ENCODE results near the gene ACCSL. TPM values are rescaled to one million over a fixed set of nuclear protein-coding genes. Genes with fewer than 3 reads are reported as not detected.

Gene ACCSL
- total and polyA plus RNA-seq, 8 donors = 0.13 to 0.47 (median 0.37) TPM; not detected in 2

- intact Hi-C loops (cut with DNase I) = no loop called here
- no peak for TF ChIP-seq CTCF (IDR thresholded peaks at IDR 0.05)
- no peak for ATAC-seq
These were observed 32.7 kb upstream of the ACCSL start for GRCh38 chr11:44014968-44015623.

GRCh38 chr11:44015624-44016007 is 32.2 kb upstream of the ACCSL start:
- no peak overlapping the region for H3K27ac ChIP-seq
- no peaks in the 10 kb centered on the region for H3K36me3 ChIP-seq
- H3K9me3 ChIP-seq = no peaks in the 10 kb centered on the region
- no peak for TF ChIP-seq CTCF (IDR thresholded peaks at IDR 0.05)
- no peaks in the 10 kb centered on the region for H3K4me1 ChIP-seq
- H3K4me3 ChIP-seq = no peak overlapping the region
- no peaks in the 10 kb centered on the region for H3K27me3 ChIP-seq
- DNase-seq (no peak), ATAC-seq (no peak)
- intact Hi-C loops (cut with DNase I) = no loop called here

More at GRCh38 chr11:44014968-44015623, 32.7 kb upstream of the ACCSL start:
- H3K4me1 ChIP-seq = no peaks in the 10 kb centered on the region
- no peaks in the 10 kb centered on the region for H3K9me3 ChIP-seq
- H3K27ac ChIP-seq = no peak overlapping the region
- H3K36me3 ChIP-seq = no peaks in the 10 kb centered on the region
- no peak overlapping the region for H3K4me3 ChIP-seq
- no peak for DNase-seq
- no peaks in the 10 kb centered on the region for H3K27me3 ChIP-seq

- H3K4me3 ChIP-seq = no peak overlapping the region
- H3K9me3 ChIP-seq = no peaks in the 10 kb centered on the region
- ATAC-seq (peak; percentile 49), DNase-seq (no peak)
- H3K27ac ChIP-seq = no peak overlapping the region
- H3K27me3 ChIP-seq = no peaks in the 10 kb centered on the region
- TF ChIP-seq CTCF (IDR thresholded peaks at IDR 0.05) = no peak
- no peaks in the 10 kb centered on the region for H3K4me1 ChIP-seq
- H3K36me3 ChIP-seq = no peaks in the 10 kb centered on the region
- intact Hi-C loops (cut with DNase I) = no loop called here
These were observed 31.6 kb upstream of the ACCSL start for GRCh38 chr11:44016131-44016530.

- DNase-seq (no peak), ATAC-seq (no peak)
- intact Hi-C loops (cut with DNase I) = no loop called here
- no peaks in the 10 kb centered on the region for H3K36me3 ChIP-seq
- no peaks in the 10 kb centered on the region for H3K4me1 ChIP-seq
- no peak overlapping the region for H3K4me3 ChIP-seq
- H3K27me3 ChIP-seq = no peaks in the 10 kb centered on the region
- no peak overlapping the region for H3K27ac ChIP-seq
- TF ChIP-seq CTCF (IDR thresholded peaks at IDR 0.05) = no peak
- H3K9me3 ChIP-seq = no peaks in the 10 kb centered on the region
These were observed 31.0 kb upstream of the ACCSL start for GRCh38 chr11:44016546-44017442.

- ATAC-seq = no peak
- Histone ChIP-seq H3K4me1 (no peaks in the 10 kb centered on the region), H3K27ac (no peak overlapping the region), H3K4me3 (no peak overlapping the region), H3K9me3 (peaks cover 0 to 5% of the 10 kb centered on the region in 2 donors), H3K36me3 (no peaks in the 10 kb centered on the region), H3K27me3 (no peaks in the 10 kb centered on the region)
- DNase-seq = no peak
- TF ChIP-seq CTCF (IDR thresholded peaks at IDR 0.05) = no peak
- intact Hi-C loops (cut with DNase I) = no loop called here
These were observed 30.2 kb upstream of the ACCSL start for GRCh38 chr11:44017443-44018126.
